HepG2 (cell line): ENCODE measurements around the gene SNAP25. TPM values are rescaled to one million over a fixed set of nuclear protein-coding genes. Genes with fewer than 3 reads are reported as not detected.

Experiments
- ATAC-seq: fragments of 200-7000 bp; cut with Tn5 transposase; 3 replicates; pipeline ENCODE4 v1.9.1; 2020; ENCODE audit warnings: mild to moderate bottlenecking, moderate library complexity
- BruUV-seq: library from RNA; stranded (reverse); fragments of 400-500 nt; replicated peaks from 2 replicates; lab custom pipeline; 2021; lab: Mats Ljungman, UMichigan
- CTCF ChIA-PET: fragments of 300-600 bp; formaldehyde crosslinking; extraction: SDS; loops from one replicate; lab custom pipeline; 2021; ENCODE audit warnings: low total read pairs, inconsistent platforms, low intra/inter-chr PET ratio; lab: Yijun Ruan, JAX
- POLR2A ChIA-PET: fragments of 350-600 bp; sonication (Branson Sonifier 250); formaldehyde crosslinking; loops from one replicate; lab custom pipeline; 2020; ENCODE audit warnings: antibody characterized with exemption, inconsistent platforms; lab: Yijun Ruan, JAX
- DNase-seq: peaks from one replicate; pipeline ENCODE4 v3.0.0-alpha.2; 2015; ENCODE audit warnings: low spot score
- FAIRE-seq: peaks from 3 replicates; lab custom pipeline; 2011; peaks lifted over from hg19 to GRCh38; lab: Jason Lieb, UNC
- H2AFZ ChIP-seq: one replicate; pipeline ENCODE4 v1.6.1; 2011; ENCODE audit warnings: low read length, inconsistent platforms
- H3K27ac ChIP-seq: fragments of 300-600 bp; 3 replicates; pipeline ENCODE4 v1.8.0; 2011; ENCODE audit warnings: mixed run types, mild to moderate bottlenecking, mixed read lengths, low read length, inconsistent platforms; ENCODE audit not compliant: insufficient read depth; ENCODE audit errors: extremely low read length
- H3K27me3 ChIP-seq, 2 experiments: fragments of 200-600 bp in 1 of 2; 2 replicates in 1 of 2; 3 replicates in 1 of 2; pipeline versions ENCODE4 v1.6.0 to v1.8.0; 2011; ENCODE audit warnings: low read length in 2 of 2, mild to moderate bottlenecking in 2 of 2, moderate library complexity in 2 of 2, inconsistent platforms in 1 of 2; ENCODE audit not compliant: insufficient read depth in 2 of 2, control insufficient read depth in 1 of 2
- H3K36me3 ChIP-seq, 2 experiments: fragments of 200-600 bp in 1 of 2; replicated peaks in 1 of 2; 2 replicates in 1 of 2; 3 replicates in 1 of 2; pipeline versions ENCODE4 v1.5.1 to v1.8.0; 2011; ENCODE audit warnings: low read length in 2 of 2, inconsistent platforms in 1 of 2; ENCODE audit not compliant: insufficient read depth in 2 of 2, control insufficient read depth in 1 of 2
- H3K4me1 ChIP-seq: 2 replicates; pipeline ENCODE4 v1.5.1; 2012; ENCODE audit warnings: low read length, inconsistent platforms; ENCODE audit not compliant: insufficient read depth
- H3K4me2 ChIP-seq: 2 replicates; pipeline ENCODE4 v1.6.0; 2011; ENCODE audit warnings: low read depth, low read length, inconsistent platforms
- H3K4me3 ChIP-seq, 3 experiments: fragments of 200-600 bp in 1 of 3; sonication (generic), shearing (Covaris generic) in 1 of 3; replicated peaks in 1 of 3; 2 replicates each; pipeline ENCODE4 v1.5.1; 2011 to 2016; ENCODE audit warnings: low read length in 3 of 3, inconsistent platforms in 2 of 3, low read depth in 2 of 3, mild to moderate bottlenecking in 2 of 3, control low read depth in 1 of 3, mixed read lengths in 1 of 3; ENCODE audit not compliant: insufficient read depth in 1 of 3
- H3K79me2 ChIP-seq: one replicate; pipeline ENCODE4 v1.6.1; 2011; ENCODE audit warnings: low read length, inconsistent platforms; ENCODE audit not compliant: insufficient read depth
- H3K9ac ChIP-seq: 2 replicates; pipeline ENCODE4 v1.6.0; 2011; ENCODE audit warnings: mild to moderate bottlenecking, low read depth, low read length, inconsistent platforms; ENCODE audit not compliant: insufficient read depth
- H3K9me3 ChIP-seq: 2 replicates; pipeline ENCODE4 v1.5.1; 2012; ENCODE audit warnings: mild to moderate bottlenecking, low read length
- H4K20me1 ChIP-seq: 2 replicates; pipeline ENCODE4 v1.6.0; 2011; ENCODE audit warnings: inconsistent platforms, mild to moderate bottlenecking, low read length, moderate library complexity; ENCODE audit not compliant: insufficient read depth
- FOXA1 ChIP-seq, 2 experiments: fragments of 450-650 bp in 1 of 2; sonication (generic) in 1 of 2; formaldehyde crosslinking in 1 of 2; IDR thresholded peaks; 2 replicates each; pipeline versions ENCODE4 v1.4.0 to v1.6.1; 2016 to 2020; ENCODE audit warnings: missing genetic modification reagents in 1 of 2
- KDM6A ChIP-seq: IDR thresholded peaks from 2 replicates; pipeline ENCODE4 v1.6.1; 2016; ENCODE audit warnings: low read depth
- NRL ChIP-seq: sonication (generic); formaldehyde crosslinking; IDR thresholded peaks from 2 replicates; pipeline ENCODE4 v1.5.0; 2020; ENCODE audit warnings: missing genetic modification reagents, mild to moderate bottlenecking, moderate library complexity, borderline replicate concordance
- ZNF329 ChIP-seq: sonication (generic); formaldehyde crosslinking; IDR thresholded peaks from 2 replicates; pipeline ENCODE4 v1.9.0; 2021; ENCODE audit warnings: low read depth, mild to moderate bottlenecking, missing genetic modification reagents
- WGBS: methylation state at CpG from one replicate; pipeline ENCODE4 v1.1.6; 2017; ENCODE audit warnings: low lambda C conversion rate; 5-methylcytosine and 5-hydroxymethylcytosine counted together
- in situ Hi-C: cut with HindIII; loops from 2 replicates; pipeline ENCODE4 v1.10.0; 2017; ENCODE audit warnings: low pct_unique_long_range_greater_than_20kb; ENCODE audit not compliant: extremely low pct_ligation_motif_present
- intact Hi-C: fragments of 100-400 bp; cut with micrococcal nuclease; formaldehyde crosslinking; loops from one replicate; pipeline ENCODE4 v1.10.0; 2022; ENCODE audit not compliant: unreplicated experiment
- polyA plus RNA-seq, 8 experiments: library from polyadenylated mRNA; depleted of rRNA in 3 of 8; stranded (reverse) in 7 of 8; unstranded in 1 of 8; fragments of >200 nt; fragmentation: Illumina TruSeq in 4 of 8; extraction: Trizol in 4 of 8; gene quantifications; 2 replicates each; pipeline versions ENCODE4 v1.2.1 to v1.2.3, GENCODE V29; 2011 to 2016; ENCODE audit warnings: low read depth in 4 of 8, missing spikeins in 1 of 8, mixed read lengths in 1 of 8; ENCODE audit not compliant: insufficient read depth in 1 of 8
- total RNA-seq, 5 experiments: library from RNA; depleted of rRNA; stranded (reverse); fragments of >200 nt; fragmentation: Illumina TruSeq; extraction: Trizol; gene quantifications; 2 replicates each; pipeline ENCODE4 v1.2.3, GENCODE V29; 2016; ENCODE audit warnings: low read depth in 1 of 5
- TF ChIP-seq, protein P1 (sequence below): sonication (generic); formaldehyde crosslinking; IDR thresholded peaks from 2 replicates; pipeline ENCODE4 v1.8.1; 2023; ENCODE audit warnings: mild to moderate bottlenecking, moderate library complexity, missing genetic modification reagents
- TF ChIP-seq, protein P2 (sequence below): sonication (generic); formaldehyde crosslinking; IDR thresholded peaks from 2 replicates; pipeline ENCODE4 v1.9.0; 2022; ENCODE audit warnings: low read depth, missing genetic modification reagents
- TF ChIP-seq, protein P3 (sequence below): sonication (generic); formaldehyde crosslinking; IDR thresholded peaks from 2 replicates; pipeline ENCODE4 v1.5.0; 2020; ENCODE audit warnings: mild to moderate bottlenecking, missing genetic modification reagents

Gene SNAP25
- total and polyA plus RNA-seq, 2 of the 13 experiments (the other 11 are each of a cell fraction or from before 2014, with no cell fraction given), result not detected

GRCh38 chr20:10297684-10298240 is 79.1 kb downstream of the SNAP25 start:
- Histone ChIP-seq H2AFZ (no peak overlapping the region), H3K9me3 (no peaks in the 10 kb centered on the region), H3K36me3 (no peaks in the 10 kb centered on the region), H3K4me3 (no peak overlapping the region), H3K4me1 (no peaks in the 10 kb centered on the region), H3K4me2 (no peak overlapping the region), H3K27me3 (no peaks in the 10 kb centered on the region)
- intact Hi-C loops, result no loop called here
- DNase-seq (no peak), FAIRE-seq (no peak), ATAC-seq (no peak)
- ChIA-PET POLR2A (no interaction called here), CTCF (no interaction called here)
- no peak for TF ChIP-seq KDM6A
- no peak for TF ChIP-seq NRL (CRISPR knock-in tag)
- TF ChIP-seq ZNF329 (CRISPR knock-in tag), result no peak
- TF ChIP-seq FOXA1 (IDR thresholded peaks at IDR 0.05), result no peak
- no peak for TF ChIP-seq FOXA1 (CRISPR knock-in tag; IDR thresholded peaks at IDR 0.05)
- TF ChIP-seq, all 625 proteins: peak for 0
- Histone ChIP-seq H4K20me1 (no peaks in the 10 kb centered on the region), H3K27ac (no peak overlapping the region), H3K9ac (no peak overlapping the region), H3K79me2 (no peaks in the 10 kb centered on the region)
- no TSS peak for BruUV-seq
- 45% methylated on average over 1 of the region's 1 CpG for WGBS
- in situ Hi-C loops, result no loop called here

- no peaks in the 10 kb centered on the region for H4K20me1 ChIP-seq
- ChIA-PET CTCF (no interaction called here), POLR2A (no interaction called here)
- no peaks in the 10 kb centered on the region for H3K9me3 ChIP-seq
- no peaks in the 10 kb centered on the region for H3K27me3 ChIP-seq
- H3K36me3 ChIP-seq, result no peaks in the 10 kb centered on the region
- FAIRE-seq (no peak), ATAC-seq (no peak), DNase-seq (no peak)
- no peaks in the 10 kb centered on the region for H3K79me2 ChIP-seq
- WGBS, result 65% methylated on average over 5 of the region's 5 CpGs
- no peak overlapping the region for H3K4me3 ChIP-seq
- no peak overlapping the region for H3K4me2 ChIP-seq
- in situ Hi-C loops, result no loop called here
- no TSS peak for BruUV-seq
- H3K9ac ChIP-seq, result no peak overlapping the region
- H3K4me1 ChIP-seq, result 0 out of 2 replicates have a peak, but pooled peaks cover 5% of the 10 kb centered on the region
- no peak overlapping the region for H2AFZ ChIP-seq
- H3K27ac ChIP-seq, result no peak overlapping the region
- intact Hi-C loops, result no loop called here
- TF ChIP-seq, protein P1, sequence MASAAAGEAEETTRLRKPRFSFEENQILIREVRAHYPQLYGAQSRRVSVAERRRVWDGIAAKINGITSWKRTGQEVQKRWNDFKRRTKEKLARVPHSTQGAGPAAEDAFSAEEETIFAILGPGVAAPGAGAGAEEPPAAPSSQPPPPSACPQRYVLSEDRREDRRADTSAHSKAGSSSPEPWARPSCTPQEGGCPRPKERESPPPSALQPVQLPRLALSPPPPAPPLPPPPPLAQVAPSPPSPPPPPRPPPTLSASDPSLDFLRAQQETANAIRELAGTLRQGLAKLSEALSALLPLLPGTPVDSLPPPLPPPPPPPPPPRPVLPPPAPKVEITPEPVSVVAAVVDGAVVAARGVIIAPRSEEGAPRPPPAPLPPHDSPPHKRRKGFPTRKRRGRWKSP, result no peak
- TF ChIP-seq, protein P2, sequence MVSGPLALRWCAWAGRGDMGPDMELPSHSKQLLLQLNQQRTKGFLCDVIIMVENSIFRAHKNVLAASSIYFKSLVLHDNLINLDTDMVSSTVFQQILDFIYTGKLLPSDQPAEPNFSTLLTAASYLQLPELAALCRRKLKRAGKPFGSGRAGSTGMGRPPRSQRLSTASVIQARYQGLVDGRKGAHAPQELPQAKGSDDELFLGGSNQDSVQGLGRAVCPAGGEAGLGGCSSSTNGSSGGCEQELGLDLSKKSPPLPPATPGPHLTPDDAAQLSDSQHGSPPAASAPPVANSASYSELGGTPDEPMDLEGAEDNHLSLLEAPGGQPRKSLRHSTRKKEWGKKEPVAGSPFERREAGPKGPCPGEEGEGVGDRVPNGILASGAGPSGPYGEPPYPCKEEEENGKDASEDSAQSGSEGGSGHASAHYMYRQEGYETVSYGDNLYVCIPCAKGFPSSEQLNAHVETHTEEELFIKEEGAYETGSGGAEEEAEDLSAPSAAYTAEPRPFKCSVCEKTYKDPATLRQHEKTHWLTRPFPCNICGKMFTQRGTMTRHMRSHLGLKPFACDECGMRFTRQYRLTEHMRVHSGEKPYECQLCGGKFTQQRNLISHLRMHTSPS (CRISPR knock-in tag), result no peak
- TF ChIP-seq, protein P3, sequence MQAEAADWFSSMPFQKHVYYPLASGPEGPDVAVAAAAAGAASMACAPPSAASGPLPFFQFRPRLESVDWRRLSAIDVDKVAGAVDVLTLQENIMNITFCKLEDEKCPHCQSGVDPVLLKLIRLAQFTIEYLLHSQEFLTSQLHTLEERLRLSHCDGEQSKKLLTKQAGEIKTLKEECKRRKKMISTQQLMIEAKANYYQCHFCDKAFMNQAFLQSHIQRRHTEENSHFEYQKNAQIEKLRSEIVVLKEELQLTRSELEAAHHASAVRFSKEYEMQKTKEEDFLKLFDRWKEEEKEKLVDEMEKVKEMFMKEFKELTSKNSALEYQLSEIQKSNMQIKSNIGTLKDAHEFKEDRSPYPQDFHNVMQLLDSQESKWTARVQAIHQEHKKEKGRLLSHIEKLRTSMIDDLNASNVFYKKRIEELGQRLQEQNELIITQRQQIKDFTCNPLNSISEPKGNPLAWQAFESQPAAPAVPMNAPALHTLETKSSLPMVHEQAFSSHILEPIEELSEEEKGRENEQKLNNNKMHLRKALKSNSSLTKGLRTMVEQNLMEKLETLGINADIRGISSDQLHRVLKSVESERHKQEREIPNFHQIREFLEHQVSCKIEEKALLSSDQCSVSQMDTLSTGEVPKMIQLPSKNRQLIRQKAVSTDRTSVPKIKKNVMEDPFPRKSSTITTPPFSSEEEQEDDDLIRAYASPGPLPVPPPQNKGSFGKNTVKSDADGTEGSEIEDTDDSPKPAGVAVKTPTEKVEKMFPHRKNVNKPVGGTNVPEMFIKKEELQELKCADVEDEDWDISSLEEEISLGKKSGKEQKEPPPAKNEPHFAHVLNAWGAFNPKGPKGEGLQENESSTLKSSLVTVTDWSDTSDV (CRISPR knock-in tag), result no peak
These were observed 82.2 kb downstream of the SNAP25 start for GRCh38 chr20:10300582-10301446.
